SK-MEL-5 (cell line): ENCODE results near the gene SFXN5. TPM values are rescaled to one million over a fixed set of nuclear protein-coding genes. Genes with fewer than 3 reads are reported as not detected.
A peak's percentile ranks its signal among the peaks of the same experiment; 100 is the strongest.

Experiments
- DNase-seq: peaks from one replicate; pipeline ENCODE4 v3.0.0-alpha.2; 2016; ENCODE audit warnings: low read depth, low spot score
- in situ Hi-C: cut with HindIII; loops from 2 replicates; pipeline ENCODE4 v1.10.0; 2016; ENCODE audit warnings: low sequenced_read_pairs, high pct_unique_total_duplicates, low pct_unique_long_range_greater_than_20kb
- total RNA-seq: library from RNA; depleted of rRNA; stranded (reverse); fragments of >200 nt; shearing (Covaris generic); gene quantifications from 2 replicates; pipeline ENCODE4 v1.2.3, GENCODE V29; 2014

The SFXN5 gene
- total RNA-seq, 1 experiment from 2014 or later: 7.1 TPM

- peak; percentile 44 for DNase-seq
- in situ Hi-C loops: no loop called here
These were observed 35.4 kb downstream of the SFXN5 start for GRCh38 chr2:73035899-73036711.

DNA sequence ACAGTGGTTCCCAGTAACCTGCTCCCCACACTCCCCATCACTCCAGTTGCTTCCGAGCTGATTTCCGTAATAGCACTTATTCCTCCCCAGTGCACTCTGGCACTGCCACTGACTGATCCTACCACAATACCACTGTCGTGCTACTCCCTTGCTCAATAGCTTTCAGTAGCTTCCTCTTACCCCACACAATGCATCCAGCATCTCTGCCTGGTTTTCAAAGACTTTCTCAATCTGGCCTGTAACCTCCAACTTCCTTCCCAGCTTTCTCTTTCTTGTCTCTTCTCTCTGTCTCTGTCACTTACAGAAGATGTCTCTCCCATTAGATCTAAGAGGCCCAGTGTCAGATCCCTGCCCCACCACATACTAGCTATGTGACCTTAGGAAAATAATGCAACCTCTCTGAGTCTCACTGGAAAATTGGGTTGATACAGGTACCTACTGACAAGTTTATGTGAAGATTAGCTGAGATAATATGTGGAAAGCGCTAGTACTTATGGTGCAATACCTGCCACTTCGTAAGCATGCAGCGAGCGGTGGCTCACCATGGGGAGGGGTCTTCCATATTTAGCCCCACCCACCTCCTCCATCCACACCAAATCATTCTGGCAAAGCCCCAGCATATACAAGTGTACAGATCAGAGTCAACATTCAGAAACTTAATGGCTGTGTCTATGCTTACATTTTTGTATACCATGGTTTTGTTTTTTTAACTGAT is 36.7 kb downstream of the SFXN5 start:
- DNase-seq: no peak
- in situ Hi-C loops: no loop called here

- in situ Hi-C loops: no loop called here
These were observed 37.6 kb downstream of the SFXN5 start for GRCh38 chr2:73033766-73034381.

DNA sequence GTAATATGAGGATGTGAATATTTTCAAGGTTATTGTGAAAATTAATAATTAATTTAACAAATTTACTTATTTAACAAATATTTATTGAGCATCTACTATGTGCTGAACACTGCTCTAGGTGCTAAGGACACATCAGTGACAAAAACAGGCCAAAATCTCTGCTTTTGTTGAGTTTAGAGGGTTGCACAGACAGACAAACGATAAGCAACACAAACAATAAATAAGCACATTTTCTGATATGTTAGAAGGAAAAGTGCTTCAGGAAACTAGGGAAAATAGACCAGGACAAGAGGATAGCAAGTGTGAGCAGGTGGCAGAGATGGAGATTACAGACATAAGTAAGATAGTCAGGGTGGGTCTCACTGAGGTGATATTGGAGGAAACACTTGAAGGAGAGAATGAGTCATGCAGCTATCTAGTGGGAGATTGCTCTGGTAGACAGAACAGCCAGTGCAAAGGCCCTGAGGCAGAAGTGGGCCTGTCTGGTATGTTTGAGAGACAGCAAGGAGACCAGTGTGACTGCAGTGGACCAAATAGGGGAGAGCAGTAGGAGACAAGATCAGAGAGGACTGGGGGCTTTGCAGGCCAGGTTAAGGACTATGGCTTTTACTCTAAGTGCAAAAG is 38.3 kb downstream of the SFXN5 start:
- no peak for DNase-seq
- in situ Hi-C loops: no loop called here

More at GRCh38 chr2:73033766-73034381, 37.6 kb downstream of the SFXN5 start:
- no peak for DNase-seq

DNA sequence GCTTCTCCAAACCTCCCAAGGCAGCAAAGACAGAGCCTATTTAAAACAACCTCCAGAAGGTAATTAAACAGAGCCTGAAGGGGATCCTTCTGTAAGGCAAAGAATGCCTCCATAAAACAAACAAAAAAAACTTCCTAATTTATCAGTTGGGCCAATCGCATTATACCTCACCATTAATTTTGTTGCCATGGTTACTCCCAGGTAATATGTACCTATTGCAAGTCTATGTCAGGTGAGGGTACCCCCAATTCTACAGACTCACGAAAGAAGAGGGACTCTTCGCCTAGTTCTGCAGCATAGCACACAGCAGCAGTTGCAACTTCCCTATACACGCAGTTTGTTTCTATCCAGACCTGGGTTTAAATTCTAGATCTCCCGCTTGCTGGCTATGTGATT is 38.8 kb downstream of the SFXN5 start:
- no peak for DNase-seq
- in situ Hi-C loops: no loop called here

DNA sequence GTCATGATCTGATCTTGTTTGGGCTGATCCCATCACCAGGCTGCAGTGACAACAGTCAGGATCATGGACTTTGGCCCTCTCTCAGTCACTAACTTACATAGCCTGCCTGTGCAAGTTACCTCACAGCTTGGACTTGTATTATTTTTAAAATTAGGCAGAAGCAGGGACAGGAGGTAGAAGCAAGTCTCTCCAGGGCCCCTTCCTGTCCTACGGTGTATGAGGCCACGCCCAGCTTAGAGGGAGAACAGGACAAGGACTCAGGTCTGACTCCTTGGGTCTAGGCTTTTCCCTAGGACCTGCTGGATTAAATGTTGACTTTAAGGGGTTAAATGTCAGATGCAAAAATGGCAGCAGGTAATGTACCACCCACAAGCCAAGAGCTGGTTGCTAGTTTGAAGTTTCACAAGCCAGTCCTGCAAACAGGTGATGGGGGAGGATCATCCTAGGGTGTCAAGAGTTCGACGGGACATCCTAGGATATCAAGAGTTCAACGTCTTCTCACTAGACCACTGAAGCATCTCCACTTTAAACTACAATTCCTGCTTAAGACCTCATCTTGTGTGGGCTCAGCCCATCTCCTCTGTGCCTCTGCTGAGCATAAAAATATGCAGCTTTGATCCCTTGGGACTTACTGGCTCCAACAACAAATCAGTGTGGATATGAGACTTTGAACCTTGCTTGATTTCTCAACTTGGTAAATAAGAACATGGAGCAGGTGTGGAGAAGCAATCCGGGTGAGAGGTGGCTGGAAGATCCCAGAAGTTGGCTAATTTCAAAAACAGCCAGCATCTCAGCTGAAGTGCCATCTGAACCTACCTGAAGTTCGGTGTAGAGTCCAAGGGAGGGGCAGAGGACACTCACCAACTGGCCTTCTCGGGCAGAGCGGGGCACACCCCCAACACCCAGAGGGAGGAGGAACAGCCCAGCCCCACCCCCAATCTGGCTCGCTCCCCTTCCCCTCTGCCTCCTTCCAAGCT is 39.5 kb downstream of the SFXN5 start:
- in situ Hi-C loops: no loop called here
- no peak for DNase-seq

- in situ Hi-C loops: no loop called here
- DNase-seq: no peak
These were observed 40.3 kb downstream of the SFXN5 start for GRCh38 chr2:73031095-73031678.

GRCh38 chr2:73028841-73029240 is 42.7 kb downstream of the SFXN5 start:
- in situ Hi-C loops: no loop called here
- DNase-seq: no peak

GRCh38 chr2:73027340-73027739 is 44.2 kb downstream of the SFXN5 start:
- in situ Hi-C loops: no loop called here
- DNase-seq: no peak

DNA sequence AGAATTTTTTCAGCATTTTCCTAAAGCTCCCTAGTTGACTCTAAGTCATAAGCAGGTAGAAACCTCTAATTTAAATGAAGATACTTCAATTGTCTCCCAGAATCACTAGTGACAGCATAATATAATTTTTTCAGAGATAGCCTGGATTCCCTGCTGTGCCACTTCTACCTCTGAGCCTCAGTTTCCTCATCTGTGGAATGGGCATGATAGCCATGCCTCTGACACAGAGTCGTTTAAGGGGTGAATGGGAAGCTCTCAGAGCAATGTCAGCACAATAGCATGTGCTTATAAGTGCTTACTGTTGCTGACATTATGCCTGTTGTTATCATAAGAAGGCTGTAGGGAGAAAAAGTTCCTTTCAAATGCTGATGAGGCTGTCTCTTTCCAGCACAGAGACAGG is 48.0 kb downstream of the SFXN5 start:
- in situ Hi-C loops: no loop called here
- no peak for DNase-seq

GRCh38 chr2:73022024-73022568 is 49.4 kb downstream of the SFXN5 start:
- DNase-seq: no peak
- in situ Hi-C loops: no loop called here

DNA sequence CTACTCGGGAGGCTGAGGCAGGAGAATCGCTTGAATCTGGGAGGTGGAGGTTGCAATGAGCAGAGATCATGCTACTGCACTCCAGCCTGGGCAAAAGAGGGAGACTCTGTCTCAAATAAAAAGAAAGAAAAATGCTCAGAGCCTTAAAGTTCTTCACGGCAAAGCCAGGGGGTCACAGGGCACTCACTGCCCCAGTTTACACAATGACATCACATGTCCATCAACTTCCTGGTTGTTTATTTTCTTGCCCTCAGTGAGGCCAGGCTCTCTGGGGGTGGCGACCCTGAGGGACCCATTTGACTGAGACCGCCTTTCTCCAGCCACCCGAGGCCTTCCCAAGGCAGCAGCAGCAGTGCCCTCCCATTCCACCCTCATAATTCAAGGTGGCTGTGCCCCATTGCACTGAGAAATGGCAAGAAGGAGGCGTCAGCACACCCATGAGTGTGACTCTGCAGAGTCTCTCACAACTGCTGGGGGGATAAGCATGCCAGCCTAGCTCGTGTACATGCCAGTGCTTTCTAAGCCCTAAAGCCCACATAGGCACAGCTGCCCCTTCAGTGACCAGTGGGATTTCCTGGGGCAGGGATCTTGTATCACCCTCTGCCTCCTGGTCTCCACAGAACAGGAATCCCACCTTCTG is 50.0 kb downstream of the SFXN5 start:
- no peak for DNase-seq
- in situ Hi-C loops: no loop called here

- in situ Hi-C loops: no loop called here
- DNase-seq: no peak
These were observed 50.7 kb downstream of the SFXN5 start for GRCh38 chr2:73020657-73021370.

GRCh38 chr2:73020306-73020656 is 51.2 kb downstream of the SFXN5 start:
- DNase-seq: no peak
- in situ Hi-C loops: no loop called here

- no peak for DNase-seq
- in situ Hi-C loops: no loop called here
These were observed 53.2 kb downstream of the SFXN5 start for GRCh38 chr2:73018188-73018825.
